GM12878 (cell line): Measurements from ENCODE around the gene SSBP4. TPM values are rescaled to one million over a fixed set of nuclear protein-coding genes. Genes with fewer than 3 reads are reported as not detected.

Experiments used
- ATAC-seq: fragments of 200-7000 bp; cut with Tn5 transposase; 3 replicates; pipeline ENCODE4 v1.9.1; 2020; ENCODE audit warnings: mild to moderate bottlenecking, moderate library complexity
- BruUV-seq: library from RNA; stranded (reverse); fragments of 400-500 nt; replicated peaks from 2 replicates; lab custom pipeline; 2021; lab: Mats Ljungman, UMichigan
- CTCF ChIA-PET: fragments of 300-600 bp; sonication (Branson Sonifier 250); formaldehyde crosslinking; extraction: SDS; loops from one replicate; lab custom pipeline; 2021; ENCODE audit warnings: inconsistent platforms; lab: Yijun Ruan, JAX
- POLR2A ChIA-PET: fragments of 350-600 bp; formaldehyde crosslinking; extraction: SDS; loops from one replicate; lab custom pipeline; 2021; ENCODE audit warnings: inconsistent platforms; lab: Charles Lee
- RAD21 ChIA-PET: fragments of 300-600 bp; sonication (Branson Sonifier 250); formaldehyde crosslinking; loops from one replicate; lab custom pipeline; 2023; ENCODE audit warnings: antibody characterized with exemption; ENCODE audit not compliant: unreplicated experiment; lab: Charles Lee
- SMC1A ChIA-PET: fragments of 300-600 bp; sonication (Branson Sonifier 250); formaldehyde crosslinking; loops from one replicate; lab custom pipeline; 2023; ENCODE audit not compliant: unreplicated experiment, uncharacterized antibody; lab: Charles Lee
- DNase-seq: peaks from one replicate; pipeline ENCODE4 v3.0.0-alpha.2; 2011; ENCODE audit warnings: low read depth, low spot score
- FAIRE-seq: peaks from 3 replicates; lab custom pipeline; 2011; peaks lifted over from hg19 to GRCh38; lab: Jason Lieb, UNC
- H2AFZ ChIP-seq: 2 replicates; pipeline ENCODE4 v1.6.0; 2011; ENCODE audit warnings: low read depth, low read length, control low read depth; ENCODE audit not compliant: control insufficient read depth
- H3K27ac ChIP-seq: 2 replicates; pipeline ENCODE4 v1.5.1; 2011; ENCODE audit warnings: control low read depth; ENCODE audit not compliant: control insufficient read depth, insufficient read depth
- H3K27me3 ChIP-seq, 2 experiments: replicated peaks in 1 of 2; 2 replicates each; pipeline versions ENCODE4 v1.6.0 to v1.6.1; 2011; ENCODE audit warnings: low read length in 1 of 2; ENCODE audit not compliant: control insufficient read depth in 2 of 2, insufficient read depth in 2 of 2
- H3K36me3 ChIP-seq, 2 experiments: 2 replicates each; pipeline ENCODE4 v1.5.1; 2011; ENCODE audit warnings: low read length in 1 of 2; ENCODE audit not compliant: control insufficient read depth in 2 of 2, insufficient read depth in 2 of 2
- H3K4me1 ChIP-seq: 2 replicates; pipeline ENCODE4 v1.6.1; 2011; ENCODE audit warnings: mild to moderate bottlenecking, low read length, moderate library complexity, mixed read lengths; ENCODE audit not compliant: control insufficient read depth, insufficient read depth
- H3K4me2 ChIP-seq: 2 replicates; pipeline ENCODE4 v1.6.0; 2011; ENCODE audit warnings: control low read depth; ENCODE audit not compliant: control insufficient read depth, insufficient read depth
- H3K4me3 ChIP-seq: fragments of 200-600 bp; sonication (generic); 2 replicates; pipeline ENCODE4 v1.5.1; 2016
- H3K79me2 ChIP-seq: 2 replicates; pipeline ENCODE4 v1.6.0; 2011; ENCODE audit warnings: low read length; ENCODE audit not compliant: control insufficient read depth, insufficient read depth
- H3K9ac ChIP-seq: 2 replicates; pipeline ENCODE4 v1.8.0; 2011; ENCODE audit warnings: low read length, control low read depth, mixed read lengths; ENCODE audit not compliant: control insufficient read depth, insufficient read depth
- H3K9me3 ChIP-seq: replicated peaks from 3 replicates; pipeline ENCODE4 v1.5.1; 2011; ENCODE audit warnings: mild to moderate bottlenecking, low read length; ENCODE audit not compliant: control insufficient read depth, insufficient read depth
- H4K20me1 ChIP-seq: 2 replicates; pipeline ENCODE4 v1.6.0; 2011; ENCODE audit not compliant: control insufficient read depth, insufficient read depth
- CHD1 ChIP-seq: IDR thresholded peaks from 2 replicates; pipeline ENCODE4 v1.6.1; 2012; ENCODE audit warnings: low read depth, low read length, improper control_type of control experiment
- KLF5 ChIP-seq: fragments of 450-650 bp; IDR thresholded peaks from 2 replicates; pipeline ENCODE4 v1.6.1; 2014; ENCODE audit warnings: mild to moderate bottlenecking; ENCODE audit not compliant: partially characterized antibody
- MXI1 ChIP-seq: fragments of 150-350 bp; IDR thresholded peaks from 2 replicates; pipeline ENCODE4 v1.6.1; 2011; ENCODE audit warnings: low read depth, mild to moderate bottlenecking, inconsistent platforms, low read length, improper control_type of control experiment
- NR2C2 ChIP-seq: IDR thresholded peaks from 2 replicates; pipeline ENCODE4 v1.6.1; 2011; ENCODE audit warnings: borderline replicate concordance, low read depth; ENCODE audit not compliant: control insufficient read depth, insufficient read length
- RBBP5 ChIP-seq: fragments of 200-600 bp; sonication (generic); conservative IDR thresholded peaks from 2 replicates; pipeline ENCODE4 v1.6.1; 2016
- RCOR1 ChIP-seq: conservative IDR thresholded peaks from 2 replicates; pipeline ENCODE4 v1.6.1; 2012; ENCODE audit warnings: low read depth, low read length, improper control_type of control experiment
- SMC3 ChIP-seq: IDR thresholded peaks from 2 replicates; pipeline ENCODE4 v1.6.1; 2011; ENCODE audit warnings: low read length, improper control_type of control experiment, borderline replicate concordance
- SREBF2 ChIP-seq: IDR thresholded peaks from 2 replicates; pipeline ENCODE4 v1.6.1; 2012; ENCODE audit warnings: mild to moderate bottlenecking, low read length
- SUPT20H ChIP-seq: IDR thresholded peaks from 2 replicates; pipeline ENCODE4 v1.6.1; 2011; ENCODE audit warnings: low read depth, mild to moderate bottlenecking, low read length, moderate library complexity, borderline replicate concordance; ENCODE audit not compliant: control insufficient read depth
- TBL1XR1 ChIP-seq: IDR thresholded peaks from 2 replicates; pipeline ENCODE4 v1.6.1; 2012; ENCODE audit warnings: low read depth, low read length, improper control_type of control experiment
- ZNF24 ChIP-seq: fragments of 450-650 bp; IDR thresholded peaks from 2 replicates; pipeline ENCODE4 v1.6.1; 2017; ENCODE audit warnings: antibody characterized with exemption, mild to moderate bottlenecking
- ZNF384 ChIP-seq: IDR thresholded peaks from 2 replicates; pipeline ENCODE4 v1.6.1; 2012; ENCODE audit warnings: low read depth, mild to moderate bottlenecking, low read length, improper control_type of control experiment, borderline replicate concordance
- WGBS: methylation state at CpG from one replicate; pipeline ENCODE4 v1.1.6; 2016; ENCODE audit warnings: low lambda C conversion rate; ENCODE audit not compliant: insufficient replicate concordance, insufficient coverage; ENCODE audit errors: missing lambda C conversion rate; 5-methylcytosine and 5-hydroxymethylcytosine counted together
- in situ Hi-C: fragments of 300-500 bp; cut with MboI; formaldehyde crosslinking; loops from 9 replicates; pipeline ENCODE4 v1.14.3; 2018; ENCODE audit warnings: mixed read lengths
- intact Hi-C: fragments of 100-400 bp; cut with micrococcal nuclease; formaldehyde crosslinking; loops from one replicate; pipeline ENCODE4 v1.14.2; 2022; ENCODE audit not compliant: unreplicated experiment
- polyA plus RNA-seq, 11 experiments: library from polyadenylated mRNA; depleted of rRNA in 4 of 11; unstranded in 6 of 11; stranded (reverse) in 5 of 11; fragments of >200 nt; fragmentation: Nextera tagmentation in 4 of 11; fragmentation: Illumina TruSeq in 1 of 11; extraction: Ambion mirVana in 4 of 11; extraction: Trizol in 1 of 11; gene quantifications; 1 replicate in 1 of 11; 2 replicates in 10 of 11; pipeline versions ENCODE4 v1.2.1 to v1.2.3, GENCODE V29; 2011 to 2016; ENCODE audit warnings: inconsistent platforms in 2 of 11, missing spikeins in 2 of 11, low read depth in 1 of 11
- total RNA-seq, 4 experiments: library from RNA; depleted of rRNA in 3 of 4; stranded (reverse); fragments of >200 nt in 3 of 4; fragmentation: Illumina TruSeq in 1 of 4; extraction: Trizol in 1 of 4; gene quantifications; 2 replicates each; pipeline versions ENCODE4 v1.2.1 to v1.2.3, GENCODE V29; 2013 to 2021
- TF ChIP-seq, protein P1 (sequence below): fragments of 150-350 bp; IDR thresholded peaks from 2 replicates; pipeline ENCODE4 v1.6.1; 2016; ENCODE audit warnings: low read depth, low read length

The SSBP4 gene
- total and polyA plus RNA-seq, 10 of the 15 experiments (the other 5 are each of a cell fraction or from before 2014, with no cell fraction given), result 0.37 to 150 (median 38.9) TPM

- no peaks in the 10 kb centered on the region for H3K79me2 ChIP-seq
These were observed 22.0 kb downstream of the SSBP4 start for GRCh38 chr19:18440936-18441803.

More at GRCh38 chr19:18440936-18441803, 22.0 kb downstream of the SSBP4 start:
- FAIRE-seq, result no peak
- ChIA-PET SMC1A (no interaction called here), CTCF (interaction anchor here (1.0 kb wide), 1 partner anchor 10 kb away, joined by 3 read pairs; no protein-coding TSS in a partner anchor), RAD21 (no interaction called here), POLR2A (interaction anchor here (0.6 kb wide), 1 partner anchor 181 kb away, joined by 3 read pairs; no protein-coding TSS in a partner anchor)
- H3K4me1 ChIP-seq, result peaks cover 9% of the 10 kb centered on the region; the same call in 1 of the 2 replicates
- H2AFZ ChIP-seq, result no peak overlapping the region
- DNase-seq, result no peak
- in situ Hi-C loops (no loop called here), intact Hi-C loops (no loop called here)
- no peak overlapping the region for H3K9ac ChIP-seq
- peaks cover 3 to 18% of the 10 kb centered on the region in 2 experiments; a peak in 3 of 4 replicates for H3K36me3 ChIP-seq
- no peak for ATAC-seq
- no peak overlapping the region for H3K27ac ChIP-seq
- H3K4me2 ChIP-seq, result no peak overlapping the region
- no peak for TF ChIP-seq KLF5
- TF ChIP-seq NR2C2, result no peak
- TF ChIP-seq, protein P1, sequence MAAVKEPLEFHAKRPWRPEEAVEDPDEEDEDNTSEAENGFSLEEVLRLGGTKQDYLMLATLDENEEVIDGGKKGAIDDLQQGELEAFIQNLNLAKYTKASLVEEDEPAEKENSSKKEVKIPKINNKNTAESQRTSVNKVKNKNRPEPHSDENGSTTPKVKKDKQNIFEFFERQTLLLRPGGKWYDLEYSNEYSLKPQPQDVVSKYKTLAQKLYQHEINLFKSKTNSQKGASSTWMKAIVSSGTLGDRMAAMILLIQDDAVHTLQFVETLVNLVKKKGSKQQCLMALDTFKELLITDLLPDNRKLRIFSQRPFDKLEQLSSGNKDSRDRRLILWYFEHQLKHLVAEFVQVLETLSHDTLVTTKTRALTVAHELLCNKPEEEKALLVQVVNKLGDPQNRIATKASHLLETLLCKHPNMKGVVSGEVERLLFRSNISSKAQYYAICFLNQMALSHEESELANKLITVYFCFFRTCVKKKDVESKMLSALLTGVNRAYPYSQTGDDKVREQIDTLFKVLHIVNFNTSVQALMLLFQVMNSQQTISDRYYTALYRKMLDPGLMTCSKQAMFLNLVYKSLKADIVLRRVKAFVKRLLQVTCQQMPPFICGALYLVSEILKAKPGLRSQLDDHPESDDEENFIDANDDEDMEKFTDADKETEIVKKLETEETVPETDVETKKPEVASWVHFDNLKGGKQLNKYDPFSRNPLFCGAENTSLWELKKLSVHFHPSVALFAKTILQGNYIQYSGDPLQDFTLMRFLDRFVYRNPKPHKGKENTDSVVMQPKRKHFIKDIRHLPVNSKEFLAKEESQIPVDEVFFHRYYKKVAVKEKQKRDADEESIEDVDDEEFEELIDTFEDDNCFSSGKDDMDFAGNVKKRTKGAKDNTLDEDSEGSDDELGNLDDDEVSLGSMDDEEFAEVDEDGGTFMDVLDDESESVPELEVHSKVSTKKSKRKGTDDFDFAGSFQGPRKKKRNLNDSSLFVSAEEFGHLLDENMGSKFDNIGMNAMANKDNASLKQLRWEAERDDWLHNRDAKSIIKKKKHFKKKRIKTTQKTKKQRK, result no peak
- no peak for TF ChIP-seq SREBF2
- TF ChIP-seq SUPT20H, result no peak
- TF ChIP-seq RBBP5, result no peak
- TF ChIP-seq ZNF24, result no peak
- no peak for TF ChIP-seq ZNF384
- TF ChIP-seq CHD1, result no peak
- TF ChIP-seq SMC3, result no peak
- no peak for TF ChIP-seq MXI1
- TF ChIP-seq RCOR1, result no peak
- TF ChIP-seq TBL1XR1, result no peak
- H3K9me3 ChIP-seq, result no peaks in the 10 kb centered on the region; the same call in 2 of the 3 replicates
- H3K4me3 ChIP-seq, result no peak overlapping the region
- WGBS, result 91% methylated on average over 23 of the region's 23 CpGs
- no TSS peak for BruUV-seq
- no peaks in the 10 kb centered on the region; the same call in 1 of the 2 replicates for H4K20me1 ChIP-seq
- no peaks in the 10 kb centered on the region for H3K27me3 ChIP-seq
